ENCODE measurements around the gene KDM2B. TPM values are rescaled to one million over a fixed set of nuclear protein-coding genes. Genes with fewer than 3 reads are reported as not detected.
A peak's percentile ranks its signal among the peaks of the same experiment; 100 is the strongest.

KDM2B gene
- total and polyA plus RNA-seq, 7 donors: 4.8 to 31.7 (median 16.8) TPM

DNA sequence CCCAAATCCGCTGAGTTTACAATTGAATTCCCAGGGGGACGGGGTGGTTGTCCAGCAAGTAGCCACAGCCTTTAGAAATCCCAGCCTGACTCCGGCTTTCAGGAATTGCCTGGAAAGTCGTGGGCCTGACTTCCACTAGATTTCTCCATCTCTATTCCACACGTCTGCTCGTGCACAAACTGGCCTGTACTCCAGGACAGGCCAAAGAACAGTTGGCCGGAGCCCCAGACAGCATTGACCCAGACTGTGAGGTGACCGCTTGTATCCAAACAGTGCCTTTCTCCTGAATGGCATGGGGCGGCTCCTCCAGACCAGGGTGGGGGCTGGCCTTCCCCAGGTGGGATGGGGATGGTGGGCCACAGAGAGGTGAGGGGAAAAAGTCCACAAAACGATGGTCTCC lies 62.2 kb downstream of the KDM2B start:
- 93% methylated on average over 10 of the region's 10 CpGs for WGBS, 2 donors
- DNase-seq: no peak
- intact Hi-C loops (cut with DNase I): no loop called here
- no peak for TF ChIP-seq POLR2AphosphoS5 (IDR thresholded peaks at IDR 0.05)
- no peak for TF ChIP-seq EP300 (IDR thresholded peaks at IDR 0.05)
- TF ChIP-seq, protein P1, sequence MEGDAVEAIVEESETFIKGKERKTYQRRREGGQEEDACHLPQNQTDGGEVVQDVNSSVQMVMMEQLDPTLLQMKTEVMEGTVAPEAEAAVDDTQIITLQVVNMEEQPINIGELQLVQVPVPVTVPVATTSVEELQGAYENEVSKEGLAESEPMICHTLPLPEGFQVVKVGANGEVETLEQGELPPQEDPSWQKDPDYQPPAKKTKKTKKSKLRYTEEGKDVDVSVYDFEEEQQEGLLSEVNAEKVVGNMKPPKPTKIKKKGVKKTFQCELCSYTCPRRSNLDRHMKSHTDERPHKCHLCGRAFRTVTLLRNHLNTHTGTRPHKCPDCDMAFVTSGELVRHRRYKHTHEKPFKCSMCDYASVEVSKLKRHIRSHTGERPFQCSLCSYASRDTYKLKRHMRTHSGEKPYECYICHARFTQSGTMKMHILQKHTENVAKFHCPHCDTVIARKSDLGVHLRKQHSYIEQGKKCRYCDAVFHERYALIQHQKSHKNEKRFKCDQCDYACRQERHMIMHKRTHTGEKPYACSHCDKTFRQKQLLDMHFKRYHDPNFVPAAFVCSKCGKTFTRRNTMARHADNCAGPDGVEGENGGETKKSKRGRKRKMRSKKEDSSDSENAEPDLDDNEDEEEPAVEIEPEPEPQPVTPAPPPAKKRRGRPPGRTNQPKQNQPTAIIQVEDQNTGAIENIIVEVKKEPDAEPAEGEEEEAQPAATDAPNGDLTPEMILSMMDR (IDR thresholded peaks at IDR 0.05): no peak
- no peak for TF ChIP-seq POLR2A (IDR thresholded peaks at IDR 0.05)
- H3K9me3 ChIP-seq: no peaks in the 10 kb centered on the region
- no peak overlapping the region for H3K4me3 ChIP-seq
- peaks cover 0 to 20% (median 2%) of the 10 kb centered on the region in 4 donors for H3K36me3 ChIP-seq
- H3K27me3 ChIP-seq: no peaks in the 10 kb centered on the region
- H3K27ac ChIP-seq: peak overlapping the region in 3 of 4 donors; percentile 18 to 66 (median 51)
- peaks cover 0 to 7% (median 0%) of the 10 kb centered on the region in 4 donors for H3K4me1 ChIP-seq

DNA sequence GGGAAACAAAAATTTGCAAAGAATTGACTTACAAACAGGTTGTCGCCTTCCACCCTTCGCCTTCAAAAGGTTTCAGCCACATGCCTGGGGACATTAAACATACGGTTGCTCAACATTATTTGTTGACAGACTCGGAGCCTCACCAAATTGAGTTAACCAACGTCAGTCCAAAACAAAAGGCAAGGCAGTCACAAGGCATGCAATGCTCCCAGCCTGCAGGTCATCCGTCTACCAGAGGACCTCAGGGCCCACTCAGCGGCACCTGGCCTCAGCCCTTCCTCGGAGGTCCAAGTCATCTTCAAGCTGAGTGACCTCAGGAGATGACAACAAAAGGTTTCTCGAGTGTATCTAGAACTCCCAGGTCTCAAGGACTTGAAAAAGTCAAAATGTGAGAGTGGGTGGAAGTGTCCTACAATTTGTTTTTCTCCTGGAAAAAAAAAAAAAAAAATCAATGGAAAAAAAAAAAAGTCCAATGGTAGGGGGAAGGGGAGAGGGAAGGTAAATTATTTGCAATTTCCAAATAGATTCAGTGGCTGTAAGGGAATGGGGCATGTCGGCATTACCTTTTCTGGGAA lies 64.3 kb downstream of the KDM2B start:
- intact Hi-C loops (cut with DNase I): no loop called here
- Histone ChIP-seq H3K36me3 (peaks cover 0 to 33% (median 2%) of the 10 kb centered on the region in 4 donors), H3K27ac (no peak overlapping the region), H3K4me1 (peaks cover 0 to 7% (median 0%) of the 10 kb centered on the region in 4 donors), H3K27me3 (no peaks in the 10 kb centered on the region), H3K9me3 (no peaks in the 10 kb centered on the region), H3K4me3 (no peak overlapping the region)
- TF ChIP-seq POLR2A (IDR thresholded peaks at IDR 0.05): no peak
- TF ChIP-seq, protein P1 (IDR thresholded peaks at IDR 0.05): no peak
- no peak for TF ChIP-seq EP300 (IDR thresholded peaks at IDR 0.05)
- no peak for TF ChIP-seq POLR2AphosphoS5 (IDR thresholded peaks at IDR 0.05)
- WGBS, 2 donors: 94 to 95% methylated on average over 10 of the region's 10 CpGs
- no peak for DNase-seq

DNA sequence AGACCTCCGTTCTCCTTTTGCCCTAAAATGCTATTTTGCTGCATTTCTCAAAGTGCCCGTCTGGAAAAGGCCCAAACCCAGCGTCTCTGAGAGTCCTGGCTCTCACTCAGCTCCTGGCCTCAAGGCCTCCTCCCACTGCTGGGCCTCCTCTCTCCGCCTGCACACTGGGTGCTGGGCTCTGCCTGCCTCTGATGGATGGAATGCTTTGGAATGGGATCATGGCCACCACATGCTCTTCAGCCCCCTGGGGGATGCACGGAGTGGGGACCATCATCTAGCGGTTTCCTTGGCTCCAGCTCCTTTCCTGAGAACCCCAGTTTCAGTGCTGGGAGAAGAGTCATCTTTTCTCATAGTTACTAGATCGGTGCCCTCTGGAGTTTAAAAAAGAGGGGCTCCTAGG lies 65.2 kb downstream of the KDM2B start:
- TF ChIP-seq EP300 (IDR thresholded peaks at IDR 0.05) (no peak), POLR2A (IDR thresholded peaks at IDR 0.05) (no peak), POLR2AphosphoS5 (IDR thresholded peaks at IDR 0.05) (no peak)
- TF ChIP-seq, protein P1 (IDR thresholded peaks at IDR 0.05): no peak
- Histone ChIP-seq H3K36me3 (peaks cover 0 to 24% (median 0%) of the 10 kb centered on the region in 4 donors), H3K9me3 (no peaks in the 10 kb centered on the region), H3K27me3 (no peaks in the 10 kb centered on the region), H3K27ac (no peak overlapping the region), H3K4me3 (no peak overlapping the region), H3K4me1 (peaks cover 0 to 7% (median 0%) of the 10 kb centered on the region in 4 donors)
- no peak for DNase-seq
- intact Hi-C loops (cut with DNase I): no loop called here
- 91 to 92% methylated on average over 7 of the region's 7 CpGs for WGBS, 2 donors

DNA sequence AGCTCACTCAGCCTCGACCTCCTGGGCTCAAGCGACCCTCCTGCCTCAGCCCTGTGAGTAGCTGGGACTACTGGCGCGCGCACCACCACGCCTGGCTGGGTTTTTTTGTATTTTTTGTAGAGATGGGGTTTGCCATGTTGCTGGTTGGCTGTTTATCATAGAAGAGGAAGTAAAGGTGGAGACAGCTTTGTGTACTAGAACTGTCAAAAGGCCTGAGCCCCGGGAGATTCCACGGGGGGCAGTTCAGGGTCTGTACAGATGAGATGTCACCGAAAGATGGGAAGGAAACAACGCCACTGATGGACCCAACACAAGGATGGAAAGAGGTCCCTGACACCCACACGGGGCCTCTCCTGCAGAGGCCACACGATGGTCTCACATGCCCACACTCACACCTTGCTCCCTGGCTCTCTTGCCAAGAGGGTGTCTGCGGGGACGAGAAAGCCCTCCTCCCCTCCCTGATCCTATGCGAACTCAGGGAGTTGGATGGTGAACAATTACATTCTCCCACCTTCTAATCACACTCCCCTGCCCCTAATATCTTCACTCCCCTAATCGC lies 66.6 kb downstream of the KDM2B start:
- WGBS, 2 donors: 58 to 66% methylated on average over 16 of the region's 16 CpGs
- no peaks in the 10 kb centered on the region for H3K9me3 ChIP-seq
- H3K4me1 ChIP-seq: peaks cover 0 to 7% (median 0%) of the 10 kb centered on the region in 4 donors
- no peak overlapping the region for H3K27ac ChIP-seq
- no peak overlapping the region for H3K4me3 ChIP-seq
- TF ChIP-seq POLR2AphosphoS5 (IDR thresholded peaks at IDR 0.05) (no peak), EP300 (IDR thresholded peaks at IDR 0.05) (no peak), POLR2A (IDR thresholded peaks at IDR 0.05) (no peak)
- TF ChIP-seq, protein P1 (IDR thresholded peaks at IDR 0.05): no peak
- intact Hi-C loops (cut with DNase I): no loop called here
- H3K36me3 ChIP-seq: peaks cover 0 to 28% (median 2%) of the 10 kb centered on the region in 4 donors
- no peaks in the 10 kb centered on the region for H3K27me3 ChIP-seq
- no peak for DNase-seq
